GM12872 (cell line): ENCODE results near the gene CPT1A.

Source experiments
- CTCF ChIP-seq: IDR thresholded peaks from 3 replicates; pipeline ENCODE4 v1.5.1; 2011; ENCODE audit warnings: low read depth, mild to moderate bottlenecking, low read length, moderate library complexity; ENCODE audit not compliant: insufficient read depth

Gene CPT1A

GRCh38 chr11:68839911-68840641 lies 1.6 kb downstream of the CPT1A start:
- no peak for TF ChIP-seq CTCF

GRCh38 chr11:68839054-68839865 lies 2.5 kb downstream of the CPT1A start:
- TF ChIP-seq CTCF = no peak

GRCh38 chr11:68838572-68838964 lies 3.1 kb downstream of the CPT1A start:
- no peak for TF ChIP-seq CTCF

- TF ChIP-seq CTCF = no peak
Measured at GRCh38 chr11:68837583-68838571, 3.8 kb downstream of the CPT1A start.

GRCh38 chr11:68835749-68836148 lies 6.0 kb downstream of the CPT1A start:
- TF ChIP-seq CTCF = no peak

GRCh38 chr11:68835328-68835727 lies 6.4 kb downstream of the CPT1A start:
- TF ChIP-seq CTCF = no peak
